Breast epithelium (tissue), 3 donors: Measurements from ENCODE around the gene PSME4.

ENCODE experiments used
- POLR2A ChIP-seq: fragments of 450-650 bp; IDR thresholded peaks from one replicate; pipeline ENCODE4 v1.6.1; 2016; ENCODE audit warnings: antibody characterized with exemption, mild to moderate bottlenecking, moderate library complexity
- POLR2AphosphoS5 ChIP-seq, 3 donors: sonication (generic); formaldehyde crosslinking; IDR thresholded peaks; one replicate each; pipeline ENCODE4 v1.6.1; 2017; ENCODE audit warnings: antibody characterized with exemption in 3 of 3
- TF ChIP-seq, protein P1 (sequence below), 3 donors: fragments of 450-650 bp; IDR thresholded peaks; one replicate each; pipeline ENCODE4 v1.5.1; 2016 to 2017; ENCODE audit warnings: antibody characterized with exemption in 3 of 3, mild to moderate bottlenecking in 3 of 3, moderate library complexity in 3 of 3

DNA sequence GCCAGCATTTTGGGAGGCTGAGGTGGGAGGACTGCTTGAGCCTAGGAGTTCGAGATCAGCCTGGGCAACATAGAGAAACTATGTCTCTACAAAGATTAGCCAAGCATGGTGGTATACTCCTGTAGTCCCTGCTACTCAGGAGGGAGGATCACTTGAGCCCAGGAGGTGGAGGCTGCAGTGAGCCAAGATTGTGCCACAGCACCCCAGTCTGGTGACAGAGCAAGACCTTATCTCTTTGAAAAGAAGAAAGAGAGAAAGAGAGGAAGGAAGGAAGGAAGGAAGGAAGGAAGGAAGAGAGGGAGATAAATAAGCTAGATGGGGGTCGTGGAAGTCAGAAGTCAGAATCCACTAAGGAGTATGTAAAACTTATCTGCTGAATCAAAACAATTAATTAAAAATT lies 127.2 kb downstream of the PSME4 start:
- TF ChIP-seq, protein P1, sequence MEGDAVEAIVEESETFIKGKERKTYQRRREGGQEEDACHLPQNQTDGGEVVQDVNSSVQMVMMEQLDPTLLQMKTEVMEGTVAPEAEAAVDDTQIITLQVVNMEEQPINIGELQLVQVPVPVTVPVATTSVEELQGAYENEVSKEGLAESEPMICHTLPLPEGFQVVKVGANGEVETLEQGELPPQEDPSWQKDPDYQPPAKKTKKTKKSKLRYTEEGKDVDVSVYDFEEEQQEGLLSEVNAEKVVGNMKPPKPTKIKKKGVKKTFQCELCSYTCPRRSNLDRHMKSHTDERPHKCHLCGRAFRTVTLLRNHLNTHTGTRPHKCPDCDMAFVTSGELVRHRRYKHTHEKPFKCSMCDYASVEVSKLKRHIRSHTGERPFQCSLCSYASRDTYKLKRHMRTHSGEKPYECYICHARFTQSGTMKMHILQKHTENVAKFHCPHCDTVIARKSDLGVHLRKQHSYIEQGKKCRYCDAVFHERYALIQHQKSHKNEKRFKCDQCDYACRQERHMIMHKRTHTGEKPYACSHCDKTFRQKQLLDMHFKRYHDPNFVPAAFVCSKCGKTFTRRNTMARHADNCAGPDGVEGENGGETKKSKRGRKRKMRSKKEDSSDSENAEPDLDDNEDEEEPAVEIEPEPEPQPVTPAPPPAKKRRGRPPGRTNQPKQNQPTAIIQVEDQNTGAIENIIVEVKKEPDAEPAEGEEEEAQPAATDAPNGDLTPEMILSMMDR (IDR thresholded peaks at IDR 0.05), result no peak
- TF ChIP-seq POLR2A (no peak), POLR2AphosphoS5 (IDR thresholded peaks at IDR 0.05) (no peak)
